GM23338 (cell line): ENCODE data around the gene CTTN. TPM values are rescaled to one million over a fixed set of nuclear protein-coding genes. Genes with fewer than 3 reads are reported as not detected.

Experiments used
- ATAC-seq: fragments of 200-7000 bp; cut with Tn5 transposase; 3 replicates; pipeline ENCODE4 v1.9.1; 2020
- DNase-seq: peaks from one replicate; pipeline ENCODE4 v3.0.0-alpha.2; 2015; ENCODE audit warnings: low spot score
- H2AFZ ChIP-seq: fragments of 200-600 bp; sonication (generic); 2 replicates; pipeline ENCODE4 v1.8.0; 2016; ENCODE audit warnings: antibody characterized with exemption, mild to moderate bottlenecking, moderate library complexity
- H3F3A ChIP-seq: fragments of 200-600 bp; sonication (generic); replicated peaks from 2 replicates; pipeline ENCODE4 v1.8.0; 2017; ENCODE audit warnings: antibody characterized with exemption, mixed run types, low read depth
- H3K27ac ChIP-seq: fragments of 200-600 bp; sonication (generic); 2 replicates; pipeline ENCODE4 v1.6.1; 2016; ENCODE audit warnings: low read depth
- H3K27me3 ChIP-seq: fragments of 200-600 bp; sonication (generic); 2 replicates; pipeline ENCODE4 v1.8.0; 2016; ENCODE audit warnings: mild to moderate bottlenecking, mixed run types, moderate library complexity; ENCODE audit not compliant: insufficient read depth
- H3K36me3 ChIP-seq: fragments of 200-600 bp; sonication (generic); 2 replicates; pipeline ENCODE4 v1.8.0; 2016; ENCODE audit warnings: mild to moderate bottlenecking; ENCODE audit not compliant: insufficient read depth
- H3K4me1 ChIP-seq: fragments of 200-600 bp; sonication (generic); 2 replicates; pipeline ENCODE4 v1.8.0; 2016; ENCODE audit warnings: mild to moderate bottlenecking, moderate library complexity; ENCODE audit not compliant: insufficient read depth
- H3K4me2 ChIP-seq: fragments of 200-600 bp; sonication (generic); 2 replicates; pipeline ENCODE4 v1.7.1; 2017; ENCODE audit warnings: mixed run types
- H3K4me3 ChIP-seq: fragments of 200-600 bp; sonication (generic); 2 replicates; pipeline ENCODE4 v1.6.1; 2016; ENCODE audit warnings: mixed run types
- H3K79me2 ChIP-seq: fragments of 200-600 bp; sonication (generic); replicated peaks from 2 replicates; pipeline ENCODE4 v1.8.0; 2017; ENCODE audit warnings: mild to moderate bottlenecking; ENCODE audit not compliant: insufficient read depth
- H3K9me2 ChIP-seq: fragments of 200-600 bp; sonication (generic); 2 replicates; pipeline ENCODE4 v1.8.0; 2017; ENCODE audit not compliant: insufficient read depth
- H4K20me1 ChIP-seq: fragments of 200-600 bp; sonication (generic); replicated peaks from 2 replicates; pipeline ENCODE4 v1.8.0; 2017; ENCODE audit warnings: mild to moderate bottlenecking; ENCODE audit not compliant: insufficient read depth
- H3K27ac Mint-ChIP-seq: 2 replicates; pipeline ENCODE4 v1.8.0; 2020; ENCODE audit warnings: inconsistent platforms, mild to moderate bottlenecking, moderate library complexity, mixed read lengths
- H3K27me3 Mint-ChIP-seq: 3 replicates; pipeline ENCODE4 v1.8.0; 2022; ENCODE audit warnings: low read depth, mild to moderate bottlenecking, moderate library complexity, mixed read lengths, inconsistent platforms; ENCODE audit not compliant: insufficient read depth, poor library complexity
- H3K36me3 Mint-ChIP-seq: 3 replicates; pipeline ENCODE4 v1.8.0; 2021; ENCODE audit warnings: low read depth, mild to moderate bottlenecking, inconsistent platforms, moderate library complexity, mixed read lengths
- H3K4me1 Mint-ChIP-seq: 3 replicates; pipeline ENCODE4 v1.8.0; 2020; ENCODE audit warnings: mild to moderate bottlenecking, inconsistent platforms, mixed read lengths
- H3K4me3 Mint-ChIP-seq: 3 replicates; pipeline ENCODE4 v1.8.0; 2021; ENCODE audit warnings: moderate library complexity, mild to moderate bottlenecking, inconsistent platforms, mixed read lengths
- H3K9me3 Mint-ChIP-seq: 3 replicates; pipeline ENCODE4 v1.8.0; 2020; ENCODE audit warnings: moderate library complexity, mild to moderate bottlenecking, inconsistent platforms, mixed read lengths
- CREB1 ChIP-seq: fragments of 250-450 bp; sonication (Bioruptor Pico); IDR thresholded peaks from 2 replicates; pipeline ENCODE4 v1.5.0; 2020; ENCODE audit warnings: low read depth, mild to moderate bottlenecking, moderate library complexity
- CTCF ChIP-seq, 2 experiments: fragments of 200-600 bp in 1 of 2; sonication (generic) in 1 of 2; conservative IDR thresholded peaks; 2 replicates each; pipeline versions ENCODE4 v1.5.1 to v1.6.1; 2016 to 2017; ENCODE audit warnings: antibody characterized with exemption in 2 of 2, low read depth in 2 of 2, mild to moderate bottlenecking in 2 of 2, moderate library complexity in 1 of 2
- ETS1 ChIP-seq: IDR thresholded peaks from 2 replicates; pipeline ENCODE4 v1.6.1; 2016; ENCODE audit warnings: antibody characterized with exemption
- EZH2 ChIP-seq: fragments of 200-600 bp; sonication (generic); IDR thresholded peaks from one replicate; pipeline ENCODE4 v1.8.0; 2017; ENCODE audit warnings: antibody characterized with exemption, mild to moderate bottlenecking, low read depth; ENCODE audit not compliant: unreplicated experiment
- EZH2phosphoT487 ChIP-seq: fragments of 200-600 bp; sonication (generic); IDR thresholded peaks from one replicate; pipeline ENCODE4 v1.8.1; 2018; ENCODE audit warnings: antibody characterized with exemption; ENCODE audit not compliant: unreplicated experiment
- JUNB ChIP-seq: IDR thresholded peaks from one replicate; pipeline ENCODE4 v1.6.1; 2016; ENCODE audit warnings: antibody characterized with exemption; ENCODE audit not compliant: unreplicated experiment
- NANOG ChIP-seq: IDR thresholded peaks from 2 replicates; pipeline ENCODE4 v1.6.1; 2016; ENCODE audit warnings: antibody characterized with exemption, borderline replicate concordance
- POLR2AphosphoS5 ChIP-seq: IDR thresholded peaks from 2 replicates; pipeline ENCODE4 v1.6.1; 2016; ENCODE audit warnings: antibody characterized with exemption, low read depth
- REST ChIP-seq: IDR thresholded peaks from one replicate; pipeline ENCODE4 v1.6.1; 2018; ENCODE audit warnings: antibody characterized with exemption; ENCODE audit not compliant: unreplicated experiment
- STAT1 ChIP-seq: IDR thresholded peaks from one replicate; pipeline ENCODE4 v1.6.1; 2016; ENCODE audit warnings: antibody characterized with exemption; ENCODE audit not compliant: unreplicated experiment
- ZNF114 ChIP-seq: fragments of 250-450 bp; sonication (Bioruptor Pico); IDR thresholded peaks from 2 replicates; pipeline ENCODE4 v1.5.0; 2020; ENCODE audit warnings: mild to moderate bottlenecking, moderate library complexity
- ZNF331 ChIP-seq: fragments of 250-450 bp; sonication (Bioruptor Pico); IDR thresholded peaks from 2 replicates; pipeline ENCODE4 v1.5.0; 2020; ENCODE audit warnings: low read depth, mild to moderate bottlenecking, moderate library complexity
- ZNF462 ChIP-seq: fragments of 250-450 bp; sonication (Bioruptor Pico); IDR thresholded peaks from 2 replicates; pipeline ENCODE4 v1.5.0; 2020; ENCODE audit warnings: mild to moderate bottlenecking, moderate library complexity
- polyA plus RNA-seq: library from polyadenylated mRNA; unstranded; fragments of >200 nt; fragmentation: Nextera tagmentation; extraction: Ambion mirVana; gene quantifications from 2 replicates; pipeline ENCODE4 v1.2.1, GENCODE V29; 2016
- total RNA-seq: library from RNA; depleted of rRNA; stranded (reverse); fragments of >200 nt; shearing (Covaris generic); gene quantifications from 2 replicates; pipeline ENCODE4 v1.2.3, GENCODE V29; 2014

CTTN gene
- total and polyA plus RNA-seq, 2 experiments from 2014 or later = 163 to 343 TPM

GRCh38 chr11:70482529-70482917, 84.2 kb downstream of the CTTN start:
- no peak for DNase-seq
- Histone ChIP-seq H3K27me3 (no peaks in the 10 kb centered on the region), H3K9me2 (no peaks in the 10 kb centered on the region), H4K20me1 (peaks cover 3% of the 10 kb centered on the region; the same call in 1 of the 2 replicates), H3K4me2 (no peak overlapping the region), H3K4me1 (no peaks in the 10 kb centered on the region), H3K36me3 (no peaks in the 10 kb centered on the region), H3F3A (no peaks in the 10 kb centered on the region), H2AFZ (no peak overlapping the region), H3K79me2 (no peaks in the 10 kb centered on the region), H3K27ac (no peak overlapping the region), H3K4me3 (no peak overlapping the region)
- H3K36me3 Mint-ChIP-seq = peaks cover 20% of the 10 kb centered on the region
- peaks cover 2% of the 10 kb centered on the region; the same call in 1 of the 3 replicates for H3K4me1 Mint-ChIP-seq
- H3K27ac Mint-ChIP-seq = no peak overlapping the region
- TF ChIP-seq REST (no peak), STAT1 (no peak), ZNF114 (CRISPR knock-in tag) (no peak), NANOG (no peak), ZNF331 (CRISPR knock-in tag) (no peak), POLR2AphosphoS5 (no peak), ETS1 (no peak), EZH2 (no peak), CREB1 (CRISPR knock-in tag) (no peak), JUNB (no peak), CTCF (conservative IDR thresholded peaks at IDR 0.05; ENCODE audit: low read depth in 2 of 2) (no peak), ZNF462 (CRISPR knock-in tag) (no peak), EZH2phosphoT487 (no peak)
- ATAC-seq = no peak
- H3K9me3 Mint-ChIP-seq = no peaks in the 10 kb centered on the region
- no peak overlapping the region for H3K4me3 Mint-ChIP-seq
- peaks cover 19% of the 10 kb centered on the region for H3K27me3 Mint-ChIP-seq
